HCT116 (cell line): ENCODE measurements around the gene SLC35C1. TPM values are rescaled to one million over a fixed set of nuclear protein-coding genes. Genes with fewer than 3 reads are reported as not detected.

Experiments used
- ATAC-seq: fragments of 200-7000 bp; cut with Tn5 transposase; 2 replicates; pipeline ENCODE4 v1.9.1; 2020; ENCODE audit warnings: mild to moderate bottlenecking, moderate library complexity
- BruUV-seq: library from RNA; stranded (reverse); fragments of 400-500 nt; replicated peaks from 2 replicates; lab custom pipeline; 2021; lab: Mats Ljungman, UMichigan
- CTCF ChIA-PET: fragments of 300-600 bp; sonication (Branson Sonifier 250); formaldehyde crosslinking; loops from one replicate; lab custom pipeline; 2021; ENCODE audit warnings: antibody characterized with exemption; lab: Charles Lee
- POLR2A ChIA-PET: fragments of 300-600, 350-600 bp; sonication (Branson Sonifier 250); formaldehyde crosslinking; loops from one replicate; lab custom pipeline; 2021; ENCODE audit warnings: antibody characterized with exemption; lab: Charles Lee
- RAD21 ChIA-PET, 2 experiments: fragments of 300-600 bp; sonication (Branson Sonifier 250); formaldehyde crosslinking; loops; one replicate each; lab custom pipeline; 2023; ENCODE audit warnings: low total read pairs in 2 of 2; ENCODE audit not compliant: uncharacterized antibody in 2 of 2, unreplicated experiment in 2 of 2, low non-redundant PET in 1 of 2; lab: Charles Lee
- DNase-seq: peaks from one replicate; pipeline ENCODE4 v3.0.0-alpha.2; 2010; ENCODE audit warnings: low read depth, low spot score
- H2AFZ ChIP-seq: fragments of 200-600 bp; shearing (Covaris generic), sonication (generic); 2 replicates; pipeline ENCODE4 v1.6.1; 2017; ENCODE audit warnings: low read depth, mixed run types, mixed read lengths, antibody characterized with exemption, low read length; ENCODE audit not compliant: poor library complexity, severe bottlenecking
- H3K27ac ChIP-seq: 2 replicates; pipeline ENCODE4 v1.5.1; 2012; ENCODE audit warnings: low read depth, low read length
- H3K27me3 ChIP-seq: fragments of 200-600 bp; sonication (generic); 2 replicates; pipeline ENCODE4 v1.6.1; 2016; ENCODE audit warnings: mixed run types, low read length, mixed read lengths; ENCODE audit not compliant: insufficient read depth
- H3K36me3 ChIP-seq, 2 experiments: fragments of 200-500 bp in 1 of 2; fragments of 200-600 bp in 1 of 2; sonication (Bioruptor generic) in 1 of 2; sonication (generic) in 1 of 2; 2 replicates each; pipeline versions ENCODE4 v1.5.1 to v1.6.1; 2014 to 2016; ENCODE audit warnings: low read length in 2 of 2, inconsistent platforms in 1 of 2, mixed read lengths in 1 of 2, mixed run types in 1 of 2; ENCODE audit not compliant: insufficient read depth in 2 of 2, control insufficient read depth in 1 of 2
- H3K4me1 ChIP-seq, 2 experiments: fragments of 200-600 bp in 1 of 2; sonication (generic) in 1 of 2; 2 replicates each; pipeline versions ENCODE4 v1.5.1 to v1.6.1; 2012 to 2017; ENCODE audit warnings: low read length in 2 of 2, inconsistent platforms in 1 of 2, mild to moderate bottlenecking in 1 of 2, mixed read lengths in 1 of 2, mixed run types in 1 of 2, moderate library complexity in 1 of 2; ENCODE audit not compliant: insufficient read depth in 2 of 2, control insufficient read depth in 1 of 2
- H3K4me2 ChIP-seq: fragments of 200-600 bp; sonication (generic); 2 replicates; pipeline ENCODE4 v1.6.1; 2017; ENCODE audit warnings: mixed run types, low read length, mixed read lengths
- H3K4me3 ChIP-seq, 2 experiments: fragments of 200-600 bp in 1 of 2; sonication (generic) in 1 of 2; replicated peaks in 1 of 2; 2 replicates each; pipeline ENCODE4 v1.5.1; 2011 to 2016; ENCODE audit warnings: low read length in 2 of 2, control low read depth in 1 of 2, low read depth in 1 of 2, mild to moderate bottlenecking in 1 of 2, mixed read lengths in 1 of 2, mixed run types in 1 of 2
- H3K79me2 ChIP-seq: fragments of 200-600 bp; sonication (generic); 2 replicates; pipeline ENCODE4 v1.6.1; 2017; ENCODE audit warnings: mild to moderate bottlenecking, mixed run types, low read length, moderate library complexity, mixed read lengths; ENCODE audit not compliant: insufficient read depth
- H3K9ac ChIP-seq: fragments of 200-600 bp; sonication (generic); 2 replicates; pipeline ENCODE4 v1.6.1; 2016; ENCODE audit warnings: low read length, mixed read lengths
- H3K9me2 ChIP-seq: fragments of 200-600 bp; sonication (generic), shearing (Covaris generic); 2 replicates; pipeline ENCODE4 v1.6.1; 2017; ENCODE audit warnings: mixed run types, mild to moderate bottlenecking, moderate library complexity; ENCODE audit not compliant: insufficient read depth
- H3K9me3 ChIP-seq, 2 experiments: fragments of 200-500 bp in 1 of 2; fragments of 200-600 bp in 1 of 2; sonication (Bioruptor generic) in 1 of 2; sonication (generic) in 1 of 2; 2 replicates each; pipeline ENCODE4 v1.6.1; 2014 to 2017; ENCODE audit warnings: low read length in 2 of 2, mixed read lengths in 2 of 2, inconsistent platforms in 1 of 2, low read depth in 1 of 2, mild to moderate bottlenecking in 1 of 2, mixed run types in 1 of 2, moderate library complexity in 1 of 2; ENCODE audit not compliant: control insufficient read depth in 1 of 2, insufficient read depth in 1 of 2
- H4K20me1 ChIP-seq: fragments of 200-600 bp; sonication (generic), shearing (Covaris generic); 2 replicates; pipeline ENCODE4 v1.6.1; 2017; ENCODE audit warnings: mixed run types, mild to moderate bottlenecking, moderate library complexity; ENCODE audit not compliant: insufficient read depth
- CEBPB ChIP-seq: IDR thresholded peaks from 2 replicates; pipeline ENCODE4 v1.6.1; 2012; ENCODE audit warnings: low read depth
- CTCF ChIP-seq, 3 experiments: fragments of 200-600 bp in 1 of 3; sonication (generic) in 1 of 3; IDR thresholded peaks in 2 of 3; conservative IDR thresholded peaks in 1 of 3; 2 replicates each; pipeline ENCODE4 v1.5.1; 2012 to 2017; ENCODE audit warnings: low read depth in 2 of 3, low read length in 2 of 3, antibody characterized with exemption in 1 of 3, borderline replicate concordance in 1 of 3, control low read depth in 1 of 3, mild to moderate bottlenecking in 1 of 3, mixed read lengths in 1 of 3, mixed run types in 1 of 3, moderate library complexity in 1 of 3; ENCODE audit not compliant: insufficient read depth in 1 of 3
- EGR1 ChIP-seq: IDR thresholded peaks from 2 replicates; pipeline ENCODE4 v1.6.1; 2012; ENCODE audit warnings: low read depth
- EZH2 ChIP-seq: fragments of 200-600 bp; sonication (generic); IDR thresholded peaks from 2 replicates; pipeline ENCODE4 v1.6.1; 2017; ENCODE audit warnings: antibody characterized with exemption, mixed run types
- FOSL1 ChIP-seq: IDR thresholded peaks from 2 replicates; pipeline ENCODE4 v1.6.1; 2012; ENCODE audit warnings: low read depth
- RAD21 ChIP-seq: IDR thresholded peaks from 2 replicates; pipeline ENCODE4 v1.6.1; 2012; ENCODE audit warnings: low read depth, mild to moderate bottlenecking
- SIN3A ChIP-seq: IDR thresholded peaks from 2 replicates; pipeline ENCODE4 v1.6.1; 2012; ENCODE audit warnings: low read depth
- SRF ChIP-seq: IDR thresholded peaks from 2 replicates; pipeline ENCODE4 v1.6.1; 2012; ENCODE audit warnings: low read depth
- YY1 ChIP-seq: IDR thresholded peaks from 2 replicates; pipeline ENCODE4 v1.6.1; 2011; ENCODE audit warnings: low read length, low read depth, moderate library complexity, mild to moderate bottlenecking; ENCODE audit not compliant: insufficient replicate concordance; ENCODE audit errors: extremely low read depth
- ZBTB33 ChIP-seq: IDR thresholded peaks from 2 replicates; pipeline ENCODE4 v1.6.1; 2011; ENCODE audit warnings: mild to moderate bottlenecking, low read length, moderate library complexity; ENCODE audit not compliant: insufficient replicate concordance; ENCODE audit errors: extremely low read depth
- intact Hi-C: fragments of 100-400 bp; cut with micrococcal nuclease; formaldehyde crosslinking; loops from 2 replicates; pipeline ENCODE4 v1.10.0; 2022
- total RNA-seq: library from RNA; stranded (reverse); gene quantifications from one replicate; pipeline ENCODE4 v1.2.1, GENCODE V29; 2021; ENCODE audit not compliant: unreplicated experiment
- TF ChIP-seq, protein P1 (sequence below): IDR thresholded peaks from 2 replicates; pipeline ENCODE4 v1.6.1; 2012

SLC35C1 gene
- total RNA-seq, 1 experiment from 2014 or later = 18.2 TPM

- Histone ChIP-seq H3K9me2 (no peaks in the 10 kb centered on the region), H2AFZ (no peak overlapping the region), H3K27ac (no peak overlapping the region), H3K36me3 (peaks cover 0 to 5% of the 10 kb centered on the region in 2 experiments; a peak in 2 of 4 replicates), H3K4me1 (peaks cover 2 to 9% of the 10 kb centered on the region in 2 experiments; a peak in 3 of 4 replicates), H3K79me2 (peaks cover 34% of the 10 kb centered on the region), H3K4me2 (no peak overlapping the region), H3K9me3 (no peaks in the 10 kb centered on the region), H4K20me1 (no peaks in the 10 kb centered on the region), H3K9ac (no peak overlapping the region), H3K4me3 (no peak overlapping the region), H3K27me3 (no peaks in the 10 kb centered on the region)
- ChIA-PET POLR2A (no interaction called here), RAD21 (no interaction called here), CTCF (no interaction called here)
- ATAC-seq = no peak
- TF ChIP-seq EZH2 = no peak
- TF ChIP-seq SIN3A = no peak
- TF ChIP-seq FOSL1 = no peak
- TF ChIP-seq, protein P1, sequence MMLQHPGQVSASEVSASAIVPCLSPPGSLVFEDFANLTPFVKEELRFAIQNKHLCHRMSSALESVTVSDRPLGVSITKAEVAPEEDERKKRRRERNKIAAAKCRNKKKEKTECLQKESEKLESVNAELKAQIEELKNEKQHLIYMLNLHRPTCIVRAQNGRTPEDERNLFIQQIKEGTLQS = no peak
- no peak for TF ChIP-seq SRF
- no peak for TF ChIP-seq CTCF (IDR thresholded peaks at IDR 0.05 in 2 of 3, conservative IDR thresholded peaks at IDR 0.05 in 1 of 3; ENCODE audit: borderline replicate concordance in 1 of 3, insufficient read depth in 1 of 3, low read depth in 2 of 3, low read length in 2 of 3)
- TF ChIP-seq CEBPB = no peak
- TF ChIP-seq YY1 = no peak
- no peak for TF ChIP-seq ZBTB33
- no peak for TF ChIP-seq EGR1
- no peak for TF ChIP-seq RAD21
- intact Hi-C loops = no loop called here
- DNase-seq = no peak
- no TSS peak for BruUV-seq
These were observed 47.8 kb downstream of the SLC35C1 start for GRCh38 chr11:45852712-45853101.
